ENCODE results near the gene SEMA5A. TPM values are rescaled to one million over a fixed set of nuclear protein-coding genes. Genes with fewer than 3 reads are reported as not detected.
A peak's percentile ranks its signal among the peaks of the same experiment; 100 is the strongest.

The SEMA5A gene
- total RNA-seq, 1 donor from 2014 or later = 43.2 TPM

DNA sequence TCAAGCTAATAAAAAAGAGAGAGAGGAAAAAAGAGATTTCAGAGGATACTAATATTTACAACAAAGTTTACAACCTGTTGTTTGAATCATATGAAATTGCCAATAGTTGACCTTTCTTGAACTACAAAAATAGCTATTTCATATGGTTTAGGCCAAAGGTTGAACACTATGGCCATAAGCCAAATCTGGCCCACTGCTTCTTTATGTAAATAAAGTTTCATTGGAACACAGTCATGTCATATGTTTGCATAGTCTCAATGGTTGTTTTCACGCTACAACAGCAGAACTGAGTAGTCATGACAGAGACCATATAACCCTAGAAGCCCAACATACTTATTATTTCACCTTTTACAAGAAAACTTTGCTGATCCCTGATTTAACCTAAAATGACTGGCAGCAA lies 20.9 kb downstream of the SEMA5A start:
- peaks cover 60% of the 10 kb centered on the region for H3K4me1 ChIP-seq
- DNase-seq = no peak
- H3K36me3 ChIP-seq = no peaks in the 10 kb centered on the region
- H3K27me3 ChIP-seq (ENCODE audit: low read depth) = no peaks in the 10 kb centered on the region
- TF ChIP-seq, protein P1, sequence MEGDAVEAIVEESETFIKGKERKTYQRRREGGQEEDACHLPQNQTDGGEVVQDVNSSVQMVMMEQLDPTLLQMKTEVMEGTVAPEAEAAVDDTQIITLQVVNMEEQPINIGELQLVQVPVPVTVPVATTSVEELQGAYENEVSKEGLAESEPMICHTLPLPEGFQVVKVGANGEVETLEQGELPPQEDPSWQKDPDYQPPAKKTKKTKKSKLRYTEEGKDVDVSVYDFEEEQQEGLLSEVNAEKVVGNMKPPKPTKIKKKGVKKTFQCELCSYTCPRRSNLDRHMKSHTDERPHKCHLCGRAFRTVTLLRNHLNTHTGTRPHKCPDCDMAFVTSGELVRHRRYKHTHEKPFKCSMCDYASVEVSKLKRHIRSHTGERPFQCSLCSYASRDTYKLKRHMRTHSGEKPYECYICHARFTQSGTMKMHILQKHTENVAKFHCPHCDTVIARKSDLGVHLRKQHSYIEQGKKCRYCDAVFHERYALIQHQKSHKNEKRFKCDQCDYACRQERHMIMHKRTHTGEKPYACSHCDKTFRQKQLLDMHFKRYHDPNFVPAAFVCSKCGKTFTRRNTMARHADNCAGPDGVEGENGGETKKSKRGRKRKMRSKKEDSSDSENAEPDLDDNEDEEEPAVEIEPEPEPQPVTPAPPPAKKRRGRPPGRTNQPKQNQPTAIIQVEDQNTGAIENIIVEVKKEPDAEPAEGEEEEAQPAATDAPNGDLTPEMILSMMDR (IDR thresholded peaks at IDR 0.05; ENCODE audit: borderline replicate concordance) = no peak
- intact Hi-C loops (cut with micrococcal nuclease) = no loop called here
- H3K27ac ChIP-seq (replicated peaks) = peak overlapping the region; percentile 50
- H3K4me3 ChIP-seq = no peak overlapping the region
- no peaks in the 10 kb centered on the region for H3K9me3 ChIP-seq (replicated peaks)

DNA sequence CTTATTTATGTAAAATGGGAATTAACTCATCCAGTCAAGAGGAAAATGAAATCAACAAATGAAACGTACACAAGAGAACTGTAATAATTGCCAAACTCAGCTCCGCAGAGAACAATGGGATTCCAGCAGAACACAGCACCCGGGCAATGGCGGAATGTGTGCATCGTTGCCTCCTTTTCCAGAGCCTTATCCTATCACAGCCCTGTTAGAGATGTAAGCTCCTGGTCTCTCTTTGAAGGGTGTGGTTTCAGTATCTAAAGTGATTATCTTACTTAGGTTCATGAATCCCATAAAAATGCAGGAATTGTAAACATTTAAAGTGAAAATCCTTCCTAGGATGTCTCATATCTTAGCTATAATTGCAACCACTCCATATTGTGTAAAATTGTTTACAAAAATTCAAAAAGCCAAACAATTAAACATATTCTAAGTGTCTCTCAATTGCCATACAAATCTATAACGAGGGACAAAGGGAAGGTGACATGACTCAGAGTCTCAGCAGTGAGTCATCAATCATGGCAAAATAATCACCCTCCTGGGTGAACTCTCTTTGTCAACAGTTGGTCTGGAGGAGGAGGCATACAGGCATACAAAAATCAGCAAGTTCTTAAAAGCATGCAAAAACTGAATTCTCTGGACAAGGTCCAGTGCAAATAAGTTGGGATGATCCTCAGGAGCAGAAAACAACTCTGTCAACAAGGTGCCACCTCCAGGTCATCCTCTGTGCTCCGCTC lies 22.6 kb downstream of the SEMA5A start:
- peak overlapping the region; percentile 50 for H3K27ac ChIP-seq (replicated peaks)

DNA sequence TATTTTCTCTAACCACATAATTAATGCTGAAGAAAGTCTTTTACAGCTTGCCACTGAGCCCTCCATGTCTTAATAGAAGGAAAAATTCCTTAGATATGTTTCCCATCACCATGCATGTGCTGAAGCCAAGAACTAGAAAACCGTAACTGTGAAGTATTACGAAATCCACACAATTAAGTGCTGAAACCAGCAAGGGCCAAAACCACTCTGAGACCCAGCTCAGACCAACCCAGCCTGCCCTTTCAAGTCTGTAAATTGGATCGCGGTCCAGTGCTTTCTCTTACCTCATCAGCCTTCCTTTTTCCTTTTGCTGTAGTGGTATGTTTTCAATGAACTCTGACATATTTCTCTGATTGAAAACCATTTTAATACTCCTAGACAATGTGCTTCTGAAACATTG lies 26.3 kb downstream of the SEMA5A start:
- Histone ChIP-seq H3K27me3 (ENCODE audit: low read depth) (no peaks in the 10 kb centered on the region), H3K36me3 (no peaks in the 10 kb centered on the region), H3K27ac (replicated peaks) (peak overlapping the region; percentile 39), H3K9me3 (replicated peaks) (no peaks in the 10 kb centered on the region), H3K4me3 (no peak overlapping the region), H3K4me1 (peaks cover 55% of the 10 kb centered on the region)
- no peak for DNase-seq
- intact Hi-C loops (cut with micrococcal nuclease) = no loop called here
- TF ChIP-seq, protein P1 (IDR thresholded peaks at IDR 0.05; ENCODE audit: borderline replicate concordance) = no peak

More for the DNA sequence above, 22.6 kb downstream of the SEMA5A start:
- intact Hi-C loops (cut with micrococcal nuclease) = no loop called here
- no peaks in the 10 kb centered on the region for H3K36me3 ChIP-seq
- DNase-seq = no peak
- no peak overlapping the region for H3K4me3 ChIP-seq
- H3K27me3 ChIP-seq (ENCODE audit: low read depth) = no peaks in the 10 kb centered on the region
- H3K9me3 ChIP-seq (replicated peaks) = no peaks in the 10 kb centered on the region
- TF ChIP-seq, protein P1 (IDR thresholded peaks at IDR 0.05; ENCODE audit: borderline replicate concordance) = no peak
- peaks cover 57% of the 10 kb centered on the region for H3K4me1 ChIP-seq

DNA sequence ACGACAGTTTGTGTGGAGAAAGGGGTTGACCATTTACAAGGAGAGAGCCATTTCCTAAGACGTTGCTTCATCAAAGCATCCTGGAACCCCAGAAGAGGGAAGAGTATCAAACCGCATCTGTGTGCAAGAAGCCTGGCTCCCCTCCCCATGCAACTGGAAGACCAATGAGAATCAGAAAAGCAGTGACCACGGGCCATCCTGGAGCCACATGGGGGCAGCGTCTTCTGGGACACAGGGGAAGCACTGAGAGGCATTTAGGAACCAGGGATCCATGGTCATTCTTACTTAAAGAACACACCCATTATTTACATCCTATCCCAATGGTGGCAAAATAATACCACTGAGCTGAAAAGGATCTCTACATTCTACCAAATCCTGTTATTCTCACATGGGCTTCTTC lies 29.3 kb downstream of the SEMA5A start:
- intact Hi-C loops (cut with micrococcal nuclease) = no loop called here
- DNase-seq = no peak
- Histone ChIP-seq H3K9me3 (replicated peaks) (no peaks in the 10 kb centered on the region), H3K27me3 (ENCODE audit: low read depth) (no peaks in the 10 kb centered on the region), H3K36me3 (no peaks in the 10 kb centered on the region), H3K4me3 (no peak overlapping the region), H3K4me1 (peaks cover 66% of the 10 kb centered on the region), H3K27ac (replicated peaks) (peak overlapping the region; percentile 83)
- TF ChIP-seq, protein P1 (IDR thresholded peaks at IDR 0.05; ENCODE audit: borderline replicate concordance) = no peak

DNA sequence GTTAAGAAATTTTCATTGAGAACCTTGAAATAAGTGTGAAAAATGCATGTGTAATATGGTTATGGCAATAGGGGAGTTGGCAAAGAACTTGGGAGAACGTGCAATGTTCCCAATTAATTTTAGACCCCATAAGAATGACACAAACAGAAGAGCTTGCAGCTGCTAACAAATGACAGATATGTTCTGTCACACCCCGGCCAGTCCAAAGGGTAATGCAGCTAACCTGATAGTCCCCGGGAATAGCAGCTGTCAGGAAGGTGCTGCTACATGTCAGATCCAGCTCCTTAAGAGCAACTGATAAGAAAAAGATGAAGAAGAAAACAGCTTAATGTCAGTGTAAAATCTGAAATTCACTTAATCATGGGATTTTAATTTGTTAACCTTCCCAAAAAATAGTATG lies 30.4 kb downstream of the SEMA5A start:
- Histone ChIP-seq H3K4me3 (no peak overlapping the region), H3K9me3 (replicated peaks) (no peaks in the 10 kb centered on the region), H3K4me1 (peaks cover 74% of the 10 kb centered on the region), H3K27ac (replicated peaks) (peak overlapping the region; percentile 83), H3K27me3 (ENCODE audit: low read depth) (no peaks in the 10 kb centered on the region), H3K36me3 (no peaks in the 10 kb centered on the region)
- intact Hi-C loops (cut with micrococcal nuclease) = no loop called here
- TF ChIP-seq, protein P1 (IDR thresholded peaks at IDR 0.05; ENCODE audit: borderline replicate concordance) = no peak
- DNase-seq = peak; percentile 49
